ENCODE data around the gene TBPL1.
"Not testable (repeated sequence)": the region's sequence is repeated elsewhere in the genome, so short reads cannot be mapped to it uniquely, and the experiment has no call there.

TBPL1 gene

GRCh38 chr6:133961831-133962230 is 8.8 kb downstream of the TBPL1 start:
- H3K4me1 Mint-ChIP-seq: peaks cover 79% of the 10 kb centered on the region
- DNase-seq (ENCODE audit: low spot score in 2 of 2): no peak

DNA sequence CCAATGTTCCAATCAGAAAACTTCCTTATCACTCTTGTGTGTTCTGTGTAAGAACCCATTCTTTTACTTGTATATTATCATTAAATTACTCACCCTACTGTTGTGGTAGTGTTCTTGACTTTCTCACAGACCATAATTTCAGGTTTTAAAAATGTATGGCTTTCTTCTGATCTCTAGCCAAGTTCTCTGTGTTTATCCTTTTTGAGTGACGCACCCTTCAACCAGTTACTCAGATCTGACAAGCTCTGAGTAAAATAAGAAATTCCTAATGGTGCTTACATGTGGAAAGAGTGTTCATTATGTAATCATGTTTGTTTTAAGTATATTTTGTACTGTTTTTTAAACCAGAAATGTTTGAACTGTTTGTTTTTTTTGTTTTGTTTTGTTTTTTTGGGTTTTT is 11.0 kb downstream of the TBPL1 start:
- Mint-ChIP-seq H3K9me3 (no peaks in the 10 kb centered on the region), H3K36me3 (peaks cover 5% of the 10 kb centered on the region), H3K27ac (no peak overlapping the region), H3K4me3 (no peak overlapping the region), H3K4me1 (peaks cover 65% of the 10 kb centered on the region)
- DNase-seq (ENCODE audit: low spot score in 2 of 2) (no peak), ATAC-seq (peak; percentile 87)

More at GRCh38 chr6:133961831-133962230, 8.8 kb downstream of the TBPL1 start:
- Mint-ChIP-seq H3K4me3 (no peak overlapping the region), H3K27ac (no peak overlapping the region), H3K36me3 (peaks cover 5% of the 10 kb centered on the region), H3K9me3 (no peaks in the 10 kb centered on the region)
- ATAC-seq: no peak

DNA sequence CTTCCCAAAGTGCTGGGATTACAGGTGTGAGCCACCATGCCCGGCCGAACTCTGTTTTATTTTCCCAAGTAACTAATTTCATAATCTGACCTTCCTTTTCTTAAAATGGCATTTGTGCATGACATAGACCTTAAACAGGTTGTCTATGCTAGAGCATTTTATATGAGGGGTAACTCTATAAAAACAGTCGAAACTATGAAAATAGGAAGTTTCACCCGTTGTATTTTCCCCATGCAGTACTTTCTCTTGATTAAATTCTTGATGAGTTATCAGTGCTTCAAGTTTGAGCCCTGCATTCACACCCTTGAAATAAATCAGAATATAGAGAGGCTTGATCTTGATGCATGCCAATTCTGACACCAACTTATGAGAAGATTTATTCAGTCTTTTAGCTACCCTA is 11.7 kb downstream of the TBPL1 start:
- H3K36me3 Mint-ChIP-seq: peaks cover 5% of the 10 kb centered on the region
- no peak overlapping the region for H3K4me3 Mint-ChIP-seq
- no peak overlapping the region for H3K27ac Mint-ChIP-seq
- no peak for DNase-seq (ENCODE audit: low spot score in 2 of 2)
- no peak for ATAC-seq
- H3K9me3 Mint-ChIP-seq: no peaks in the 10 kb centered on the region
- H3K4me1 Mint-ChIP-seq: peaks cover 59% of the 10 kb centered on the region

GRCh38 chr6:133965817-133966360 is 12.9 kb downstream of the TBPL1 start:
- H3K4me3 Mint-ChIP-seq: no peak overlapping the region
- ATAC-seq (no peak), DNase-seq (ENCODE audit: low spot score in 2 of 2) (no peak)
- no peaks in the 10 kb centered on the region for H3K9me3 Mint-ChIP-seq
- peaks cover 6% of the 10 kb centered on the region for H3K36me3 Mint-ChIP-seq
- H3K27ac Mint-ChIP-seq: no peak overlapping the region
- H3K4me1 Mint-ChIP-seq: peaks cover 55% of the 10 kb centered on the region

DNA sequence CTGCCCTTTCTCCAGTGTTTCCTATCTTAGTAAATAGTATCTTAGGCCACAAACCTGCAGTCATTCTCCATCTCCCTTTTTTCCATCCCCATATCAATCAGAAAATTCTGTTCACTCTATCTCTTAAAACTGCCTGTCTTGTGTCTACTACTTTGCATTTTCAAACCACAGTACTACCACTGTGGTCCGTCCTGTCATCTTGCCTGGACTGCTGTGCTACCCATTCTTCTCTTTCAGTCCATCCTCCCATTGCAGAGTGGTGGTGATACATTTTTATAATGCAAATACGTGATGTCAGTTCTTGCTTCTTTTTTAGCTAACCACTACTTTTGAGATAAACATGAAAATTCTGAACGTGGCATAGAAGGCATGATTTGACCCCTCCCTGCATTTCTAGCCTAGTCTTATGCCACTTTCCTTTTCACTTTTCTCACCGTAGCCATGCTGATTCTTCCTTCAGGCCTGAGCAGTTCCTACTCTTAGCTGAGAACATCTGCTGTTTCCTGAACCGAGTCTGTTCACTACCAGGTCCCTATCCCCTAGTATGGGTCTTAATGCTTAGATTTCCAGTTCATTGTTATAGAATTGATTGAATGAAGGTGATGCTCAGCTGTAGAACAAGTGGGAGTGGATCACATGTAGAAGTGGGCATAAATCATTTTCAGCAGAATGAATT is 13.8 kb downstream of the TBPL1 start:
- no peaks in the 10 kb centered on the region for H3K9me3 Mint-ChIP-seq
- peaks cover 56% of the 10 kb centered on the region for H3K4me1 Mint-ChIP-seq
- no peak for DNase-seq (ENCODE audit: low spot score in 2 of 2)
- peak; percentile 39 for ATAC-seq
- no peak overlapping the region for H3K4me3 Mint-ChIP-seq
- peaks cover 10% of the 10 kb centered on the region for H3K36me3 Mint-ChIP-seq
- peak overlapping the region; percentile 14 for H3K27ac Mint-ChIP-seq

DNA sequence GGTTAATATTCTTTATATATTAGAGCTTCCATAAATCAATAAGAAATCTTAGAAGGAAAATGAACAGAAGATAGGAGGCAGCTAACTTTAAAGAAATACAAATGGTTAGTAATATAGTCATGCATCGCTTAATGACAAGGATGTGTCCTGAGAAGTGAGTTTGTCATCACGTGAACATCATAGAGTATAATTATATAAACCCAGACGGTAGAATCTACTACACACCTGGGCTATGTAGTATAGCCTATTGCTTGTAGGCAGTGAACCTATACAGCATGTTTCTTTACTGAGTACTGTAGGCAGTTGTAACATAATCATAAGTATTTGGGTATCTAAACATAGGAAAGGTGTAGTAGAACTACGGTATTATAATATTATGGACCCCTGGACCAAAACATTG is 14.3 kb downstream of the TBPL1 start:
- Mint-ChIP-seq H3K4me3 (no peak overlapping the region), H3K27ac (peak overlapping the region; percentile 14), H3K4me1 (peaks cover 50% of the 10 kb centered on the region), H3K9me3 (no peaks in the 10 kb centered on the region), H3K36me3 (peaks cover 10% of the 10 kb centered on the region)
- ATAC-seq (no peak), DNase-seq (ENCODE audit: low spot score in 2 of 2) (no peak)

- not testable (repeated sequence) for H3K27ac Mint-ChIP-seq, H3K9me3 Mint-ChIP-seq
- H3K4me1 Mint-ChIP-seq: peaks cover 46% of the 10 kb centered on the region
Observed at GRCh38 chr6:133967835-133968234, 14.8 kb downstream of the TBPL1 start.

DNA sequence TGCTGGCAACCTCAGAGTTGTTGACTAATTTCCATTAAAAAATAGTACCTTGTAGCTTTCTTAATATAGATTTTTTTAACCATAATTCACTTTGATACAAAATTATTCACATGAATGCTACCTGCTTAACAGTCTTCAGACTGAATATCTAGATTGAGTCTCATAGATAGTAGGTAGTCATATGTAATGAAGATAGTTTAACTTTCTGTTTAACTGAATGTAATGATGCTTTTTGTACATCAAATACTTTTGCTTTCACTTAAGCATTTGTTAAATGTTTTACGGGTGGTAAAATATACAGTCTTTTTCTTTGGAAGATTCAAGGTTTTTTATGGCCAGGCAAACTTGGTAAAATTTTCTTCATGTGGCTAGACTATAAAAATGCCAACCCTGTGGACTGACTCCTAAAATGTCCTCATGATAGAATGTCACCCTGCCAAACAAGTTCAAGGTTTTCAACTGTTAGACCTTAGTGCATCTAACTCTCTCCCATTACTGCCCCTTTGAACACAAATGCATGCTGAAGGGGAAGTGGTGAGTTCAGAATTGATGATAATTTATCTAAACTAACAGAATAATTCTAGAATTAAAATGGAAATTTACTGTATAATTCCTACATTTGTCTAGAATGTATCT is 16.4 kb downstream of the TBPL1 start:
- ATAC-seq (no peak), DNase-seq (ENCODE audit: low spot score in 2 of 2) (no peak)
- H3K36me3 Mint-ChIP-seq: peaks cover 7% of the 10 kb centered on the region
- H3K27ac Mint-ChIP-seq: peak overlapping the region; percentile 38
- H3K4me1 Mint-ChIP-seq: peaks cover 47% of the 10 kb centered on the region
- H3K9me3 Mint-ChIP-seq: no peaks in the 10 kb centered on the region
- H3K4me3 Mint-ChIP-seq: no peak overlapping the region

More at GRCh38 chr6:133967835-133968234, 14.8 kb downstream of the TBPL1 start:
- DNase-seq (ENCODE audit: low spot score in 2 of 2); ATAC-seq; H3K4me3 Mint-ChIP-seq: not testable (repeated sequence)
- H3K36me3 Mint-ChIP-seq: peaks cover 10% of the 10 kb centered on the region

DNA sequence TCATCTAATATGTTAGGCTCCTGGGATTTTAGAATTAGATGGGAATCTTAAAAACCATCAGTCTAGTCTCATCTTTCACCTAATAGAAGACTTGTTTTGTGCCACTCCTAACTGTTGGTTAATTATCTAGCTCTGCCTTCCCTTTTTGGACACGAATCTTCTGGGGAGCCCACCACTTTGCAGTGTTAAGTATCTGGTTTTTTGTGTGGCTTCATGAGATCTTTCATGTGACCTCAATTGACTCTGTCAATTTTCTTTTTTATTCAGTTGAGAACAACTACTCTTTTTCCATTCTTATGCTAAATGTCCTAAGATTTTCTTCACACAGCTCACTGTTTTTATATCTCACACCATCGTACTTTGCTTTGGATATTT is 16.9 kb downstream of the TBPL1 start:
- peaks cover 5% of the 10 kb centered on the region for H3K36me3 Mint-ChIP-seq
- no peak overlapping the region for H3K4me3 Mint-ChIP-seq
- peak overlapping the region; percentile 38 for H3K27ac Mint-ChIP-seq
- no peak for ATAC-seq
- DNase-seq (ENCODE audit: low spot score in 2 of 2): no peak
- peaks cover 42% of the 10 kb centered on the region for H3K4me1 Mint-ChIP-seq
- no peaks in the 10 kb centered on the region for H3K9me3 Mint-ChIP-seq

DNA sequence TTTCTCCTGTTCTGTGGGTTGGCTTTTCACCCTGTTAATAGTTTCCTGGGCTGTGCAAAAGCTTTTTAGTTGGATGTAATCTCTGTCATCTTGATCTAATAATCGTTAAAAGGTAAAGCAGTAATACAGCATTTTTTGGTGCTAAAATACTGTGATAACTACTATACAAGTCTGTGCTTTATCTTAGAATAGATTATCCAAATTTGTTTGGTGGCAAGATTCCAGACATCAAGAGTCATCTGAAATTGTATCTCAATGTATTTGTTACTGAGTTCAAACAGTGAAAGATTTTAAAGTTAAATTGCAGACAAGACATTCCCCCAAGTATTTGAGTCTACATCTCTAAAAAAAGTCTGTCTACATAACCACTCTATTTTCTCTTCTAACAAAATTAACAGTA is 18.8 kb downstream of the TBPL1 start:
- no peak for DNase-seq (ENCODE audit: low spot score in 2 of 2)
- peaks cover 5% of the 10 kb centered on the region for H3K36me3 Mint-ChIP-seq
- no peak overlapping the region for H3K4me3 Mint-ChIP-seq
- H3K9me3 Mint-ChIP-seq: no peaks in the 10 kb centered on the region
- ATAC-seq: no peak
- H3K27ac Mint-ChIP-seq: peak overlapping the region; percentile 66
- peaks cover 25% of the 10 kb centered on the region for H3K4me1 Mint-ChIP-seq

GRCh38 chr6:133972388-133972787 is 19.4 kb downstream of the TBPL1 start:
- Mint-ChIP-seq H3K36me3 (peaks cover 5% of the 10 kb centered on the region), H3K4me3 (no peak overlapping the region), H3K4me1 (peaks cover 24% of the 10 kb centered on the region), H3K9me3 (no peaks in the 10 kb centered on the region), H3K27ac (peak overlapping the region; percentile 66)
- DNase-seq (ENCODE audit: low spot score in 2 of 2) (no peak), ATAC-seq (no peak)

- no peak overlapping the region for H3K27ac Mint-ChIP-seq
- H3K36me3 Mint-ChIP-seq: peaks cover 5% of the 10 kb centered on the region
- DNase-seq (ENCODE audit: low spot score in 2 of 2): no peak
- H3K4me1 Mint-ChIP-seq: peaks cover 33% of the 10 kb centered on the region
- H3K4me3 Mint-ChIP-seq: no peak overlapping the region
- ATAC-seq: peak; percentile 56
- no peaks in the 10 kb centered on the region for H3K9me3 Mint-ChIP-seq
Observed at GRCh38 chr6:133973109-133973971, 20.3 kb downstream of the TBPL1 start.

DNA sequence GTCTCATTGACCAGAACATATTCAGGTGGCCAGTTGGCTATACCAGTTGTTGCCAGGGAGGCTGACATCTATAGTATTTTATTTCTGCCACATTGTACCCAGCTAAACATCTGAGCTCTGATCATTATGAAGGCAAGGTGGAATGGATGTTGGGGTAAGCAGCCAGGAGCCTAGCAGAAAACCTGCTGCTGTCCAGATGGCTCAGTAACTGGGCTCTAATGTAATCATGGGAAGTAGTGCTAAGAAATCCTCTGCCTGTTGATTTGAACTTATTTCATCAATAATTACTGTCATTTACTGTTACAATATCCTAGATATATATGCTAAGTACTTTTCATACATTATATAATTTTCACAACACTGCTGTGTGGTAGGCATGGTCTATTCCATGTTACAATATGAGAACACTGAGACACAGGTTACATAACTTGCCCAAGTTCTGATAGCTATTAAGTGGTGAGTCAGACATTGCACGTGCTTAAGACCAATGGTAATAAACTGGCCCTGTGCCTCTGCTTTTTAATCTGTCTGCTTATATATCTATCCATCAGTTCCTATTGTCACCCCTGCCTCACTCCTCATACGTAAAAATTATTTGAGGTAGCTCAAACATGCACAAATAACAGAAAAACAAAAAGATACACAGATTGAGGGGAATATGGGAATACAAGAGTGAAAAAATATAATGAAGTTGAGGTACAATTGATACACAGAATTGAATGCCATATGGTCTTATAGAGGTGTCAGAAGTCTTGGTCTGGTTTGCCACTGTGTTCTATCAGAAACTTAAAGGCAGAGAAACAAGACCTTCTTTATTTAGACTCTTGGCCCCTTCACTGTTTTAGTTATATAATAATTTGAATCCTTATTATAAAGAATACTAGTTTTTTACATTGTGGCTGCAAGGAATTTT is 25.2 kb downstream of the TBPL1 start:
- Mint-ChIP-seq H3K4me1 (peaks cover 23% of the 10 kb centered on the region), H3K4me3 (no peak overlapping the region), H3K36me3 (peaks cover 31% of the 10 kb centered on the region), H3K9me3 (no peaks in the 10 kb centered on the region), H3K27ac (peak overlapping the region; percentile 64)
- DNase-seq (ENCODE audit: low spot score in 2 of 2): no peak
- no peak for ATAC-seq

DNA sequence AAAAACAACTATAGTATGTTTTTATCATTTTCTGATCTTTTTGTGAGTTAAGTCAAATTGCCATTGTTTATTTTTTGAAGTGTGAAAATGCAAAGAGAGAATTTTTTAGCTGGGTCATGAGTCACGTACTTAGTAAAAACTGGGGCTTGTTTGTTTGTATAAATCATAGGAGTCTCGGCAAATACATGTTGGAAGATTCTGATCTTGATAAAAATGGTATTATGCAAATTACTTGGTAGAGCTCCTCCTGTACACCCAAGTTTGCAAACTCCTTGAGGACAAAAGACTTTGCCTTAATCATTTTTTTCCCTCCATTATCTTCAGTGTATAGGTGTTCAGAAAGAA is 25.8 kb downstream of the TBPL1 start:
- Mint-ChIP-seq H3K4me3 (no peak overlapping the region), H3K4me1 (peaks cover 24% of the 10 kb centered on the region), H3K27ac (peak overlapping the region; percentile 24), H3K36me3 (peaks cover 37% of the 10 kb centered on the region), H3K9me3 (no peaks in the 10 kb centered on the region)
- ATAC-seq (no peak), DNase-seq (ENCODE audit: low spot score in 2 of 2) (no peak)

Measured in stimulated activated effector memory CD8-positive, alpha-beta T cell treated with anti-CD3 and anti-CD28 coated beads, Interleukin-12 subunit alpha, Interleukin-12 subunit beta, amount 100 ng/mL, for 72 hours (primary cell).